GM23338 (cell line): ENCODE data around the gene PNRC2.

Experiments used
- CREB1 ChIP-seq: fragments of 250-450 bp; sonication (Bioruptor Pico); IDR thresholded peaks from 2 replicates; pipeline ENCODE4 v1.5.0; 2020; ENCODE audit warnings: low read depth, mild to moderate bottlenecking, moderate library complexity
- EZH2 ChIP-seq: fragments of 200-600 bp; sonication (generic); IDR thresholded peaks from one replicate; pipeline ENCODE4 v1.8.0; 2017; ENCODE audit warnings: antibody characterized with exemption, mild to moderate bottlenecking, low read depth; ENCODE audit not compliant: unreplicated experiment
- EZH2phosphoT487 ChIP-seq: fragments of 200-600 bp; sonication (generic); IDR thresholded peaks from one replicate; pipeline ENCODE4 v1.8.1; 2018; ENCODE audit warnings: antibody characterized with exemption; ENCODE audit not compliant: unreplicated experiment
- JUNB ChIP-seq: IDR thresholded peaks from one replicate; pipeline ENCODE4 v1.6.1; 2016; ENCODE audit warnings: antibody characterized with exemption; ENCODE audit not compliant: unreplicated experiment
- NANOG ChIP-seq: IDR thresholded peaks from 2 replicates; pipeline ENCODE4 v1.6.1; 2016; ENCODE audit warnings: antibody characterized with exemption, borderline replicate concordance
- POLR2AphosphoS5 ChIP-seq: IDR thresholded peaks from 2 replicates; pipeline ENCODE4 v1.6.1; 2016; ENCODE audit warnings: antibody characterized with exemption, low read depth
- STAT1 ChIP-seq: IDR thresholded peaks from one replicate; pipeline ENCODE4 v1.6.1; 2016; ENCODE audit warnings: antibody characterized with exemption; ENCODE audit not compliant: unreplicated experiment
- ZNF331 ChIP-seq: fragments of 250-450 bp; sonication (Bioruptor Pico); IDR thresholded peaks from 2 replicates; pipeline ENCODE4 v1.5.0; 2020; ENCODE audit warnings: low read depth, mild to moderate bottlenecking, moderate library complexity
- TF ChIP-seq, protein P1 (sequence below), 2 experiments: fragments of 200-600 bp in 1 of 2; sonication (generic) in 1 of 2; conservative IDR thresholded peaks; 2 replicates each; pipeline versions ENCODE4 v1.5.1 to v1.6.1; 2016 to 2017; ENCODE audit warnings: antibody characterized with exemption in 2 of 2, low read depth in 2 of 2, mild to moderate bottlenecking in 2 of 2, moderate library complexity in 1 of 2
- TF ChIP-seq, protein P2 (sequence below): IDR thresholded peaks from one replicate; pipeline ENCODE4 v1.6.1; 2018; ENCODE audit warnings: antibody characterized with exemption; ENCODE audit not compliant: unreplicated experiment
- TF ChIP-seq, protein P3 (sequence below): fragments of 250-450 bp; sonication (Bioruptor Pico); IDR thresholded peaks from 2 replicates; pipeline ENCODE4 v1.5.0; 2020; ENCODE audit warnings: mild to moderate bottlenecking, moderate library complexity

DNA sequence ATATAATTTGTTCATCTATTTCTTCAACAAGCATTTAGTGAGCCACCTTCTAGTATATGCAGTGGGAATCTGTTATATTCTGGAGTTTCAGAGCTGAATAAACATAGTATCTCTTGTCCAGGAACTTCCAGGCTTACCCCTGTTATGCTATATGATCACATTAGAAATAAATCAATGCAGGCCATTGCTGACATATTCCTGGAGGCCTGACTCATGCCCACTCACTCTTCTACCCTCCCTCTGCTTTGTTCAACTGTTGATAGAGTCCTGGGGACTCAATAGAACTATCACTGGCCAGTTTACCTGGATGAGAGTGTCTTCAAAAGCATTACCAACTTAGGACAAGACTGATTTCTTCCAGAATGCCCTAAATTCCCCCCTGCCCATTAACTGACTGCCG lies 49.8 kb downstream of the PNRC2 start:
- TF ChIP-seq, protein P1, sequence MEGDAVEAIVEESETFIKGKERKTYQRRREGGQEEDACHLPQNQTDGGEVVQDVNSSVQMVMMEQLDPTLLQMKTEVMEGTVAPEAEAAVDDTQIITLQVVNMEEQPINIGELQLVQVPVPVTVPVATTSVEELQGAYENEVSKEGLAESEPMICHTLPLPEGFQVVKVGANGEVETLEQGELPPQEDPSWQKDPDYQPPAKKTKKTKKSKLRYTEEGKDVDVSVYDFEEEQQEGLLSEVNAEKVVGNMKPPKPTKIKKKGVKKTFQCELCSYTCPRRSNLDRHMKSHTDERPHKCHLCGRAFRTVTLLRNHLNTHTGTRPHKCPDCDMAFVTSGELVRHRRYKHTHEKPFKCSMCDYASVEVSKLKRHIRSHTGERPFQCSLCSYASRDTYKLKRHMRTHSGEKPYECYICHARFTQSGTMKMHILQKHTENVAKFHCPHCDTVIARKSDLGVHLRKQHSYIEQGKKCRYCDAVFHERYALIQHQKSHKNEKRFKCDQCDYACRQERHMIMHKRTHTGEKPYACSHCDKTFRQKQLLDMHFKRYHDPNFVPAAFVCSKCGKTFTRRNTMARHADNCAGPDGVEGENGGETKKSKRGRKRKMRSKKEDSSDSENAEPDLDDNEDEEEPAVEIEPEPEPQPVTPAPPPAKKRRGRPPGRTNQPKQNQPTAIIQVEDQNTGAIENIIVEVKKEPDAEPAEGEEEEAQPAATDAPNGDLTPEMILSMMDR (conservative IDR thresholded peaks at IDR 0.05; ENCODE audit: low read depth in 2 of 2): no peak
- TF ChIP-seq, protein P2, sequence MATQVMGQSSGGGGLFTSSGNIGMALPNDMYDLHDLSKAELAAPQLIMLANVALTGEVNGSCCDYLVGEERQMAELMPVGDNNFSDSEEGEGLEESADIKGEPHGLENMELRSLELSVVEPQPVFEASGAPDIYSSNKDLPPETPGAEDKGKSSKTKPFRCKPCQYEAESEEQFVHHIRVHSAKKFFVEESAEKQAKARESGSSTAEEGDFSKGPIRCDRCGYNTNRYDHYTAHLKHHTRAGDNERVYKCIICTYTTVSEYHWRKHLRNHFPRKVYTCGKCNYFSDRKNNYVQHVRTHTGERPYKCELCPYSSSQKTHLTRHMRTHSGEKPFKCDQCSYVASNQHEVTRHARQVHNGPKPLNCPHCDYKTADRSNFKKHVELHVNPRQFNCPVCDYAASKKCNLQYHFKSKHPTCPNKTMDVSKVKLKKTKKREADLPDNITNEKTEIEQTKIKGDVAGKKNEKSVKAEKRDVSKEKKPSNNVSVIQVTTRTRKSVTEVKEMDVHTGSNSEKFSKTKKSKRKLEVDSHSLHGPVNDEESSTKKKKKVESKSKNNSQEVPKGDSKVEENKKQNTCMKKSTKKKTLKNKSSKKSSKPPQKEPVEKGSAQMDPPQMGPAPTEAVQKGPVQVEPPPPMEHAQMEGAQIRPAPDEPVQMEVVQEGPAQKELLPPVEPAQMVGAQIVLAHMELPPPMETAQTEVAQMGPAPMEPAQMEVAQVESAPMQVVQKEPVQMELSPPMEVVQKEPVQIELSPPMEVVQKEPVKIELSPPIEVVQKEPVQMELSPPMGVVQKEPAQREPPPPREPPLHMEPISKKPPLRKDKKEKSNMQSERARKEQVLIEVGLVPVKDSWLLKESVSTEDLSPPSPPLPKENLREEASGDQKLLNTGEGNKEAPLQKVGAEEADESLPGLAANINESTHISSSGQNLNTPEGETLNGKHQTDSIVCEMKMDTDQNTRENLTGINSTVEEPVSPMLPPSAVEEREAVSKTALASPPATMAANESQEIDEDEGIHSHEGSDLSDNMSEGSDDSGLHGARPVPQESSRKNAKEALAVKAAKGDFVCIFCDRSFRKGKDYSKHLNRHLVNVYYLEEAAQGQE: no peak
- TF ChIP-seq ZNF331: no peak
- no peak for TF ChIP-seq EZH2phosphoT487
- TF ChIP-seq JUNB: no peak
- no peak for TF ChIP-seq POLR2AphosphoS5
- no peak for TF ChIP-seq EZH2
- TF ChIP-seq NANOG: no peak
- TF ChIP-seq CREB1 (CRISPR knock-in tag): no peak
- no peak for TF ChIP-seq STAT1
- TF ChIP-seq, protein P3, sequence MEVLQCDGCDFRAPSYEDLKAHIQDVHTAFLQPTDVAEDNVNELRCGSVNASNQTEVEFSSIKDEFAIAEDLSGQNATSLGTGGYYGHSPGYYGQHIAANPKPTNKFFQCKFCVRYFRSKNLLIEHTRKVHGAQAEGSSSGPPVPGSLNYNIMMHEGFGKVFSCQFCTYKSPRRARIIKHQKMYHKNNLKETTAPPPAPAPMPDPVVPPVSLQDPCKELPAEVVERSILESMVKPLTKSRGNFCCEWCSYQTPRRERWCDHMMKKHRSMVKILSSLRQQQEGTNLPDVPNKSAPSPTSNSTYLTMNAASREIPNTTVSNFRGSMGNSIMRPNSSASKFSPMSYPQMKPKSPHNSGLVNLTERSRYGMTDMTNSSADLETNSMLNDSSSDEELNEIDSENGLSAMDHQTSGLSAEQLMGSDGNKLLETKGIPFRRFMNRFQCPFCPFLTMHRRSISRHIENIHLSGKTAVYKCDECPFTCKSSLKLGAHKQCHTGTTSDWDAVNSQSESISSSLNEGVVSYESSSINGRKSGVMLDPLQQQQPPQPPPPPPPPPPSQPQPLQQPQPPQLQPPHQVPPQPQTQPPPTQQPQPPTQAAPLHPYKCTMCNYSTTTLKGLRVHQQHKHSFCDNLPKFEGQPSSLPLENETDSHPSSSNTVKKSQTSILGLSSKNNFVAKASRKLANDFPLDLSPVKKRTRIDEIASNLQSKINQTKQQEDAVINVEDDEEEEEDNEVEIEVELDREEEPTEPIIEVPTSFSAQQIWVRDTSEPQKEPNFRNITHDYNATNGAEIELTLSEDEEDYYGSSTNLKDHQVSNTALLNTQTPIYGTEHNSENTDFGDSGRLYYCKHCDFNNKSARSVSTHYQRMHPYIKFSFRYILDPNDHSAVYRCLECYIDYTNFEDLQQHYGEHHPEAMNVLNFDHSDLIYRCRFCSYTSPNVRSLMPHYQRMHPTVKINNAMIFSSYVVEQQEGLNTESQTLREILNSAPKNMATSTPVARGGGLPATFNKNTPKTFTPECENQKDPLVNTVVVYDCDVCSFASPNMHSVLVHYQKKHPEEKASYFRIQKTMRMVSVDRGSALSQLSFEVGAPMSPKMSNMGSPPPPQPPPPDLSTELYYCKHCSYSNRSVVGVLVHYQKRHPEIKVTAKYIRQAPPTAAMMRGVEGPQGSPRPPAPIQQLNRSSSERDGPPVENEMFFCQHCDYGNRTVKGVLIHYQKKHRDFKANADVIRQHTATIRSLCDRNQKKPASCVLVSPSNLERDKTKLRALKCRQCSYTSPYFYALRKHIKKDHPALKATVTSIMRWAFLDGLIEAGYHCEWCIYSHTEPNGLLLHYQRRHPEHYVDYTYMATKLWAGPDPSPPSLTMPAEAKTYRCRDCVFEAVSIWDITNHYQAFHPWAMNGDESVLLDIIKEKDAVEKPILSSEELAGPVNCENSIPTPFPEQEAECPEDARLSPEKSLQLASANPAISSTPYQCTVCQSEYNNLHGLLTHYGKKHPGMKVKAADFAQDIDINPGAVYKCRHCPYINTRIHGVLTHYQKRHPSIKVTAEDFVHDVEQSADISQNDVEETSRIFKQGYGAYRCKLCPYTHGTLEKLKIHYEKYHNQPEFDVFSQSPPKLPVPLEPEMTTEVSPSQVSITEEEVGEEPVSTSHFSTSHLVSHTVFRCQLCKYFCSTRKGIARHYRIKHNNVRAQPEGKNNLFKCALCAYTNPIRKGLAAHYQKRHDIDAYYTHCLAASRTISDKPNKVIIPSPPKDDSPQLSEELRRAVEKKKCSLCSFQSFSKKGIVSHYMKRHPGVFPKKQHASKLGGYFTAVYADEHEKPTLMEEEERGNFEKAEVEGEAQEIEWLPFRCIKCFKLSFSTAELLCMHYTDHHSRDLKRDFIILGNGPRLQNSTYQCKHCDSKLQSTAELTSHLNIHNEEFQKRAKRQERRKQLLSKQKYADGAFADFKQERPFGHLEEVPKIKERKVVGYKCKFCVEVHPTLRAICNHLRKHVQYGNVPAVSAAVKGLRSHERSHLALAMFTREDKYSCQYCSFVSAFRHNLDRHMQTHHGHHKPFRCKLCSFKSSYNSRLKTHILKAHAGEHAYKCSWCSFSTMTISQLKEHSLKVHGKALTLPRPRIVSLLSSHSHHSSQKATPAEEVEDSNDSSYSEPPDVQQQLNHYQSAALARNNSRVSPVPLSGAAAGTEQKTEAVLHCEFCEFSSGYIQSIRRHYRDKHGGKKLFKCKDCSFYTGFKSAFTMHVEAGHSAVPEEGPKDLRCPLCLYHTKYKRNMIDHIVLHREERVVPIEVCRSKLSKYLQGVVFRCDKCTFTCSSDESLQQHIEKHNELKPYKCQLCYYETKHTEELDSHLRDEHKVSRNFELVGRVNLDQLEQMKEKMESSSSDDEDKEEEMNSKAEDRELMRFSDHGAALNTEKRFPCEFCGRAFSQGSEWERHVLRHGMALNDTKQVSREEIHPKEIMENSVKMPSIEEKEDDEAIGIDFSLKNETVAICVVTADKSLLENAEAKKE: no peak
